HG02852 (cell line): ENCODE data around the gene ARMC6.
"Not testable (repeated sequence)": the region's sequence is repeated elsewhere in the genome, so short reads cannot be mapped to it uniquely, and the experiment has no call there.

Source experiments
- ATAC-seq: cut with Tn5 transposase; IDR thresholded peaks from one replicate; pipeline ENCODE4 v1.9.1; 2021; ENCODE audit warnings: mild to moderate bottlenecking, moderate library complexity; ENCODE audit not compliant: unreplicated experiment

Gene ARMC6

GRCh38 chr19:19074196-19074882 is 40.9 kb downstream of the ARMC6 start:
- no peak for ATAC-seq

GRCh38 chr19:19075126-19075525 is 41.7 kb downstream of the ARMC6 start:
- no peak for ATAC-seq

- no peak for ATAC-seq
Measured at GRCh38 chr19:19076476-19076875, 43.1 kb downstream of the ARMC6 start.

- ATAC-seq: no peak
Measured at GRCh38 chr19:19077103-19077502, 43.7 kb downstream of the ARMC6 start.

GRCh38 chr19:19078801-19079200 is 45.4 kb downstream of the ARMC6 start:
- no peak for ATAC-seq

GRCh38 chr19:19079571-19079970 is 46.2 kb downstream of the ARMC6 start:
- ATAC-seq: no peak

- no peak for ATAC-seq
Measured at GRCh38 chr19:19081642-19082151, 48.3 kb downstream of the ARMC6 start.

GRCh38 chr19:19083413-19084178 is 50.2 kb downstream of the ARMC6 start:
- ATAC-seq: no peak

- ATAC-seq: no peak
Measured at GRCh38 chr19:19087676-19088075, 54.3 kb downstream of the ARMC6 start.

- no peak for ATAC-seq
Measured at GRCh38 chr19:19094513-19094912, 61.1 kb downstream of the ARMC6 start.

GRCh38 chr19:19095691-19096090 is 62.3 kb downstream of the ARMC6 start:
- ATAC-seq: no peak

GRCh38 chr19:19096641-19097627 is 63.5 kb downstream of the ARMC6 start:
- no peak for ATAC-seq

GRCh38 chr19:19098084-19098702 is 64.8 kb downstream of the ARMC6 start:
- no peak for ATAC-seq

- ATAC-seq: no peak
Measured at GRCh38 chr19:19098703-19099632, 65.6 kb downstream of the ARMC6 start.

GRCh38 chr19:19101540-19101939 is 68.1 kb downstream of the ARMC6 start:
- ATAC-seq: no peak

GRCh38 chr19:19102566-19102965 is 69.2 kb downstream of the ARMC6 start:
- not testable (repeated sequence) for ATAC-seq

- ATAC-seq: no peak
Measured at GRCh38 chr19:19103167-19103566, 69.8 kb downstream of the ARMC6 start.

- ATAC-seq: no peak
Measured at GRCh38 chr19:19105365-19106055, 72.1 kb downstream of the ARMC6 start.

GRCh38 chr19:19106056-19106551 is 72.7 kb downstream of the ARMC6 start:
- ATAC-seq: no peak
